Measurements from ENCODE around the gene CUL7. TPM values are rescaled to one million over a fixed set of nuclear protein-coding genes. Genes with fewer than 3 reads are reported as not detected.
A peak's percentile ranks its signal among the peaks of the same experiment; 100 is the strongest.

Gene CUL7
- total and polyA plus RNA-seq, 2 experiments from 2014 or later: 33.1 to 65.8 TPM

GRCh38 chr6:43095939-43096338 lies 42.3 kb upstream of the CUL7 start:
- DNase-seq (ENCODE audit: low read depth in 1 of 2, low spot score in 1 of 2): no peak
- TF ChIP-seq CTCF (IDR thresholded peaks at IDR 0.05; ENCODE audit: low read depth, low read length): no peak
- Histone ChIP-seq H3K27ac (peak overlapping the region; percentile 83), H3K9me3 (ENCODE audit: low read depth) (no peaks in the 10 kb centered on the region), H3K4me1 (ENCODE audit: low read depth) (peaks cover 29% of the 10 kb centered on the region), H3K4me3 (no peak overlapping the region), H3K36me3 (no peaks in the 10 kb centered on the region), H3K27me3 (no peaks in the 10 kb centered on the region)

- no peak overlapping the region for H3K4me3 ChIP-seq
- H3K27me3 ChIP-seq: no peaks in the 10 kb centered on the region
- TF ChIP-seq CTCF (IDR thresholded peaks at IDR 0.05; ENCODE audit: low read depth, low read length): no peak
- peaks cover 48% of the 10 kb centered on the region for H3K4me1 ChIP-seq (ENCODE audit: low read depth)
- H3K27ac ChIP-seq: peak overlapping the region; percentile 22
- DNase-seq (ENCODE audit: low read depth in 1 of 2, low spot score in 1 of 2): peak in 1 of 2 donors; percentile 54
- H3K9me3 ChIP-seq (ENCODE audit: low read depth): no peaks in the 10 kb centered on the region
- H3K36me3 ChIP-seq: no peaks in the 10 kb centered on the region
Measured at GRCh38 chr6:43093436-43094289, 40.0 kb upstream of the CUL7 start.

DNA sequence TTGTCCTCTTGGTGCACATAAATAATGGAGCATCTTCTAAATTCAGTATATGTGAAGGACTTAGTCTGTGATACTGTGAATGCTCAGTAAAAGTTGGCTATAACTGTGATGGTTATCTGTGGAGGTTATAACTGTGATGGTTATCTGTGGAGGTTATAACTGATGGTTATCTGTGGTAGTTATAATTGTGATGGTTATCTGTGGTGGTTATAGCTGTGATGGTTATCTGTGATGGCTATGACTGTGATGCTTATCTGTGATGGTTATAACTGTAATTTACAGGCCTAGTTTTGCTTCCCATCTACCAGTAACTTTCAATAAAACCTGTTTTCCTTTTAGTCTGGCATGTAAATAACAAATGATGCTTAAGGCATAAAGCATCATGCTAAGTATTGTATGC lies 39.0 kb upstream of the CUL7 start:
- DNase-seq (ENCODE audit: low read depth in 1 of 2, low spot score in 1 of 2): no peak
- H3K36me3 ChIP-seq: no peaks in the 10 kb centered on the region
- peaks cover 41% of the 10 kb centered on the region for H3K4me1 ChIP-seq (ENCODE audit: low read depth)
- no peak overlapping the region for H3K4me3 ChIP-seq
- H3K27me3 ChIP-seq: no peaks in the 10 kb centered on the region
- no peak for TF ChIP-seq CTCF (IDR thresholded peaks at IDR 0.05; ENCODE audit: low read depth, low read length)
- H3K27ac ChIP-seq: no peak overlapping the region
- H3K9me3 ChIP-seq (ENCODE audit: low read depth): no peaks in the 10 kb centered on the region

DNA sequence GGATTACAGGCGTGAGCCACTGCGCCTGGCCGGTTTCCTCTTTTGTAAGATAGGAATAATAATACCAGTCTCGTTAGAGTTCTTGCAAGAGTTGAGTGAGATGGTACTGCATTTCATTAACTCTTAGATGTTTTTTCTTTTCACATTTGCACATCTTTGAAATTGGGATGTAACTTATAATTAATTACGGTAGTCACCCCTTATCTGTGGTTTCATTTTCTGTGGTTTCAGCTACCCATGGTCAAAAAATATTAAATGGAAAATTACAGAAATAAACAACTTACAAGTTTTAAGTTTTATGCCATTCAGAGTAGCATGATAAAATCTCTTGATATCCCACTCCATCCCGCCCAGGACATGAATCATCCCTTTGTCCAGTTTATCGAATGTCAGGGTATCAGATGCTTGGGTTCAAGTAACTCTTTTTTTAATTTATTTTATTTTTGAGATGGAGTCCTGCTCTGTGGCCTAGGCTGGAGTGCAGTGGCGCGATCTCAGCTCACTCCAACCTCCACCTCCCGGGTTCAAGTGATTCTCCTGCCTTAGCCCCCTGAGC lies 37.9 kb upstream of the CUL7 start:
- Histone ChIP-seq H3K27me3 (no peaks in the 10 kb centered on the region), H3K4me3 (no peak overlapping the region), H3K9me3 (ENCODE audit: low read depth) (no peaks in the 10 kb centered on the region), H3K36me3 (no peaks in the 10 kb centered on the region), H3K4me1 (ENCODE audit: low read depth) (peaks cover 31% of the 10 kb centered on the region), H3K27ac (no peak overlapping the region)
- no peak for TF ChIP-seq CTCF (IDR thresholded peaks at IDR 0.05; ENCODE audit: low read depth, low read length)
- DNase-seq (ENCODE audit: low read depth in 1 of 2, low spot score in 1 of 2): no peak

DNA sequence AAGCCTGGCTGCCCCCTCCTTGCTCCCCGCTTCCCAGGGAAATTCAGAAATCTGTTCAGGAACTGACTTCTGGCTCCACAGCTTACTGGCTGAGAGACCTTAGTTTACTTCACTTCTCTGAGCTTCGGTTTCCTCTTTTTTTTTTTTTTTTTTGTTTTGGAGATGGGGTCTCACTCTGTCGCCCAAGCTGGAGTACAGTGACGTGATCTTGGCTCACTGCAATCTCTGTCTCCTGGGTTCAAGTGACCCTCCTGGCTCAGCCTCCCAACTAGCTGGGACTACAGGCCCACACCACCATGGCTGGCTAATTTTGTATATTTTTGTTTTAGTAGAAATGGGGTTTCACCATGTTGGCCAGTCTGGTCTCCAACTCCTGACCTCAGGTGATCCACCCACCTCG lies 37.4 kb upstream of the CUL7 start:
- no peaks in the 10 kb centered on the region for H3K9me3 ChIP-seq (ENCODE audit: low read depth)
- no peaks in the 10 kb centered on the region for H3K27me3 ChIP-seq
- H3K4me1 ChIP-seq (ENCODE audit: low read depth): peaks cover 27% of the 10 kb centered on the region
- H3K36me3 ChIP-seq: no peaks in the 10 kb centered on the region
- DNase-seq (ENCODE audit: low read depth in 1 of 2, low spot score in 1 of 2): no peak
- peak overlapping the region; percentile 82 for H3K27ac ChIP-seq
- no peak overlapping the region for H3K4me3 ChIP-seq
- TF ChIP-seq CTCF (IDR thresholded peaks at IDR 0.05; ENCODE audit: low read depth, low read length): no peak
